HEK293 (cell line): Measurements from ENCODE around the gene SNCB.

Experiments
- CTCF ChIA-PET: fragments of 350-600 bp; formaldehyde crosslinking; extraction: SDS; loops from one replicate; lab custom pipeline; 2021; ENCODE audit warnings: antibody characterized with exemption; lab: Yijun Ruan, JAX
- POLR2A ChIA-PET: fragments of 300-600 bp; formaldehyde crosslinking; extraction: SDS; loops from one replicate; lab custom pipeline; 2020; ENCODE audit warnings: antibody characterized with exemption, inconsistent platforms; lab: Yijun Ruan, JAX
- H3K27ac ChIP-seq: fragments of 200-500 bp; sonication (Bioruptor generic); 2 replicates; pipeline ENCODE4 v1.5.1; 2014; ENCODE audit warnings: low read depth, low read length, control low read depth, inconsistent platforms; ENCODE audit errors: extremely low read depth
- H3K36me3 ChIP-seq, 2 experiments: fragments of 200-500 bp in 1 of 2; sonication (Bioruptor generic) in 1 of 2; 1 replicate in 1 of 2; 2 replicates in 1 of 2; pipeline ENCODE4 v1.5.1; 2014 to 2017; ENCODE audit warnings: inconsistent platforms in 2 of 2, low read length in 2 of 2; ENCODE audit not compliant: control insufficient read depth in 2 of 2, insufficient read depth in 1 of 2
- H3K4me1 ChIP-seq: fragments of 200-500 bp; sonication (Bioruptor generic); 2 replicates; pipeline ENCODE4 v1.5.1; 2014; ENCODE audit warnings: mild to moderate bottlenecking, low read length, inconsistent platforms; ENCODE audit not compliant: control insufficient read depth, insufficient read depth
- H3K4me3 ChIP-seq: 2 replicates; pipeline ENCODE4 v1.5.1; 2011; ENCODE audit warnings: low read depth, mild to moderate bottlenecking, control low read depth, low read length, moderate library complexity
- H3K9me3 ChIP-seq: fragments of 200-500 bp; sonication (Bioruptor generic); 2 replicates; pipeline ENCODE4 v1.5.1; 2014; ENCODE audit warnings: low read depth, low read length, inconsistent platforms; ENCODE audit not compliant: control insufficient read depth, insufficient read depth
- FEZF1 ChIP-seq: fragments of 450-650 bp; formaldehyde crosslinking; IDR thresholded peaks from 2 replicates; pipeline ENCODE4 v1.5.1; 2016; ENCODE audit warnings: missing biosample characterization, missing genetic modification characterization
- GLIS1 ChIP-seq: fragments of 450-650 bp; formaldehyde crosslinking; IDR thresholded peaks from 2 replicates; pipeline ENCODE4 v1.5.1; 2016; ENCODE audit warnings: missing biosample characterization, missing genetic modification characterization
- OVOL3 ChIP-seq: fragments of 450-650 bp; formaldehyde crosslinking; IDR thresholded peaks from 2 replicates; pipeline ENCODE4 v1.5.1; 2016; ENCODE audit warnings: missing biosample characterization, missing genetic modification characterization
- SP3 ChIP-seq: fragments of 450-650 bp; formaldehyde crosslinking; IDR thresholded peaks from 2 replicates; pipeline ENCODE4 v1.5.1; 2016; ENCODE audit warnings: missing biosample characterization, missing genetic modification characterization
- SP7 ChIP-seq: fragments of 450-650 bp; formaldehyde crosslinking; IDR thresholded peaks from 2 replicates; pipeline ENCODE4 v1.5.1; 2016; ENCODE audit warnings: missing biosample characterization, missing genetic modification characterization
- ZBTB21 ChIP-seq: fragments of 450-650 bp; formaldehyde crosslinking; IDR thresholded peaks from 2 replicates; pipeline ENCODE4 v1.5.1; 2017; ENCODE audit warnings: missing biosample characterization, missing genetic modification characterization
- ZBTB7A ChIP-seq: fragments of 450-650 bp; formaldehyde crosslinking; IDR thresholded peaks from 2 replicates; pipeline ENCODE4 v1.5.1; 2016; ENCODE audit warnings: low read depth, missing biosample characterization, missing genetic modification characterization
- ZFP41 ChIP-seq: fragments of 450-650 bp; formaldehyde crosslinking; IDR thresholded peaks from 2 replicates; pipeline ENCODE4 v1.5.1; 2016; ENCODE audit warnings: missing biosample characterization, missing genetic modification characterization, borderline replicate concordance
- ZNF121 ChIP-seq: fragments of 450-650 bp; formaldehyde crosslinking; IDR thresholded peaks from 2 replicates; pipeline ENCODE4 v1.5.1; 2016; ENCODE audit warnings: missing biosample characterization, missing genetic modification characterization
- ZNF155 ChIP-seq: fragments of 450-650 bp; formaldehyde crosslinking; IDR thresholded peaks from 2 replicates; pipeline ENCODE4 v1.5.1; 2016; ENCODE audit warnings: missing biosample characterization, missing genetic modification characterization
- ZNF184 ChIP-seq: fragments of 450-650 bp; IDR thresholded peaks from 2 replicates; pipeline ENCODE4 v1.5.1; 2018; ENCODE audit warnings: missing biosample characterization, mild to moderate bottlenecking, missing genetic modification characterization
- ZNF366 ChIP-seq: fragments of 450-650 bp; formaldehyde crosslinking; conservative IDR thresholded peaks from 2 replicates; pipeline ENCODE4 v1.5.1; 2016; ENCODE audit warnings: missing biosample characterization, missing genetic modification characterization
- ZNF518A ChIP-seq: fragments of 450-650 bp; formaldehyde crosslinking; conservative IDR thresholded peaks from 2 replicates; pipeline ENCODE4 v1.5.1; 2016; ENCODE audit warnings: low read depth, missing biosample characterization, missing genetic modification characterization
- ZNF560 ChIP-seq: fragments of 450-650 bp; formaldehyde crosslinking; IDR thresholded peaks from 2 replicates; pipeline ENCODE4 v1.5.1; 2017; ENCODE audit warnings: missing biosample characterization, missing genetic modification characterization, borderline replicate concordance
- ZNF624 ChIP-seq: fragments of 450-650 bp; formaldehyde crosslinking; IDR thresholded peaks from 2 replicates; pipeline ENCODE4 v1.5.1; 2017; ENCODE audit warnings: missing biosample characterization, missing genetic modification characterization
- ZNF791 ChIP-seq: fragments of 450-650 bp; formaldehyde crosslinking; IDR thresholded peaks from 2 replicates; pipeline ENCODE4 v1.5.1; 2016; ENCODE audit warnings: missing biosample characterization, missing genetic modification characterization
- TF ChIP-seq, protein P1 (sequence below): fragments of 450-650 bp; formaldehyde crosslinking; IDR thresholded peaks from 2 replicates; pipeline ENCODE4 v1.5.1; 2016; ENCODE audit warnings: missing biosample characterization, missing genetic modification characterization, borderline replicate concordance
- TF ChIP-seq, protein P2 (sequence below): fragments of 450-650 bp; formaldehyde crosslinking; IDR thresholded peaks from 2 replicates; pipeline ENCODE4 v1.5.1; 2016; ENCODE audit warnings: missing biosample characterization, missing genetic modification characterization
- TF ChIP-seq, protein P3 (sequence below): fragments of 450-650 bp; formaldehyde crosslinking; IDR thresholded peaks from 2 replicates; pipeline ENCODE4 v1.5.1; 2016; ENCODE audit warnings: missing biosample characterization, missing genetic modification characterization
- TF ChIP-seq, protein P4 (sequence below): fragments of 450-650 bp; formaldehyde crosslinking; IDR thresholded peaks from 2 replicates; pipeline ENCODE4; 2016; ENCODE audit warnings: missing biosample characterization, missing genetic modification characterization

Gene SNCB

GRCh38 chr5:176624142-176624541 lies 6.2 kb downstream of the SNCB start (continued):
- TF ChIP-seq OVOL3 (tag by site-specific recombination) (no peak), ZNF791 (no peak), ZFP41 (tag by site-specific recombination) (no peak), ZNF184 (tag by site-specific recombination) (no peak), ZNF366 (tag by site-specific recombination) (no peak), ZNF560 (tag by site-specific recombination) (no peak), ZNF624 (tag by site-specific recombination) (no peak), ZBTB21 (tag by site-specific recombination) (no peak), ZBTB7A (tag by site-specific recombination) (no peak)
- TF ChIP-seq, protein P1, sequence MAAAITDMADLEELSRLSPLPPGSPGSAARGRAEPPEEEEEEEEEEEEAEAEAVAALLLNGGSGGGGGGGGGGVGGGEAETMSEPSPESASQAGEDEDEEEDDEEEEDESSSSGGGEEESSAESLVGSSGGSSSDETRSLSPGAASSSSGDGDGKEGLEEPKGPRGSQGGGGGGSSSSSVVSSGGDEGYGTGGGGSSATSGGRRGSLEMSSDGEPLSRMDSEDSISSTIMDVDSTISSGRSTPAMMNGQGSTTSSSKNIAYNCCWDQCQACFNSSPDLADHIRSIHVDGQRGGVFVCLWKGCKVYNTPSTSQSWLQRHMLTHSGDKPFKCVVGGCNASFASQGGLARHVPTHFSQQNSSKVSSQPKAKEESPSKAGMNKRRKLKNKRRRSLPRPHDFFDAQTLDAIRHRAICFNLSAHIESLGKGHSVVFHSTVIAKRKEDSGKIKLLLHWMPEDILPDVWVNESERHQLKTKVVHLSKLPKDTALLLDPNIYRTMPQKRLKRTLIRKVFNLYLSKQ, result no peak

DNA sequence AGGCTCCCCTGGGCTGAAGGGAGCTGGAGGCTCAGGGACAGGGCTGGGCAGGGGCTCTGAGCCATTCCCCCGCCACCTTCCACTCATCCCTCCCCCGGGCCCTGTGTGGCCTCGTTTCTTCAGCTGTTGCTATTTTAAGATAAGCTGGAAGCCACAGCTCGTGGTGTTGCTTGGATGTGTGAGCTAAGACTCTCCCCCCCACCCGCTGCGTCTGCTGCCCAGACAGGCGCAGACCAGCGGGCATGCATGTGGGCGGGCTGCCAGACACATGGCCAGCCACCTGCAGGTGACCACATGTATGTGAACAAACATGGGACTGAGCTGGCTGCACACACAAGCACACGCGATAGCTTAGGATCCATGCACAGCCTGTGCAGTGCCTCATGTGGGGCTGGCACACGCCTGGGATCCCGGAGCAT lies 8.7 kb downstream of the SNCB start:
- no peaks in the 10 kb centered on the region for H3K4me1 ChIP-seq
- H3K27ac ChIP-seq, result no peak overlapping the region
- no peaks in the 10 kb centered on the region for H3K9me3 ChIP-seq
- no peak overlapping the region for H3K4me3 ChIP-seq
- ChIA-PET POLR2A (interaction anchor here (1.7 kb wide), 1 partner anchor 9 kb away, joined by 8 read pairs; the partner anchor contains the start of genes EIF4E1B and SNCB), CTCF (interaction anchor here (0.6 to 2.2 kb wide), 4 partner anchors 9 to 177 kb away, joined by 3 to 10 read pairs (median 4); no protein-coding TSS in a partner anchor)
- TF ChIP-seq SP7 (tag by site-specific recombination), result no peak
- TF ChIP-seq GLIS1 (tag by site-specific recombination), result 0 out of 2 replicates have a peak, but pooled peaks have one; percentile 16
- H3K36me3 ChIP-seq, result no peaks in the 10 kb centered on the region

DNA sequence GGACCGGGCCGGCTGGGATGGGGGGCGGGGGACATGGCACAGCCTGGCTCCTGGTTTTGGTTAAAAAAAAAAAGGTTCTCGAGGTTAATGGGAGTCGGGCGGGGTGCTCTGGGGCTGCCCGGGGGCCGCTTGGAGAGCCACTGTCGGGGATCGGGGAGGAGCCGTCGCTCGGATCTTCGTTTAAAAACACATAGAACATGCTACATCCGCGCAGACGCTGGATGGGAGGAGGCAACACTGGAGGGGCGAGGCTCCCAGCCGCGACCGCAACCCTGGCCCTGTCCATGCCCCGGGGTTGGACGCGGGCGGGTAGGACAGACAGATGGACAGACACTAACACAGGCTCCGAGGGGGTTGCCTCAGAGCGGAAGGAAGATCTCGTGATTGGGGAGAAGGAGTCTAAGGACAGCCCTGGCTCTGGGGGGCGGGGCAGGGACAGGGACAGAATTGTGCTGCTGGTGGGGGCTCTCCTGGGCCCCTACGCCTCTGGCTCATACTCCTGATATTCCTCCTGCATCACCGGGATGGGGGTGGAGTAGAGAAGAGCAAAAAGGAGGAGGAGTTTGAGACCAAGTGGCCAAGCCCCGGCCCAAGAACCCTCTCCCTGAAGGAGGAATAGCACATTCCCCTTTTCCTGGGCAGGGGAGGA lies 9.9 kb downstream of the SNCB start:
- Histone ChIP-seq H3K36me3 (no peaks in the 10 kb centered on the region), H3K27ac (no peak overlapping the region), H3K4me1 (no peaks in the 10 kb centered on the region), H3K4me3 (no peak overlapping the region), H3K9me3 (no peaks in the 10 kb centered on the region)
- CTCF ChIA-PET, result interaction anchor here (0.7 to 2.2 kb wide), 2 partner anchors 40 to 66 kb away, joined by 4 to 10 read pairs; no protein-coding TSS in a partner anchor
- POLR2A ChIA-PET, result interaction anchor here (1.7 kb wide), 1 partner anchor 10 kb away, joined by 8 read pairs; the partner anchor contains the start of genes EIF4E1B and SNCB
- no peak for TF ChIP-seq ZNF518A (tag by site-specific recombination)
- no peak for TF ChIP-seq ZNF155
- no peak for TF ChIP-seq ZNF121 (tag by site-specific recombination)
- TF ChIP-seq, protein P2, sequence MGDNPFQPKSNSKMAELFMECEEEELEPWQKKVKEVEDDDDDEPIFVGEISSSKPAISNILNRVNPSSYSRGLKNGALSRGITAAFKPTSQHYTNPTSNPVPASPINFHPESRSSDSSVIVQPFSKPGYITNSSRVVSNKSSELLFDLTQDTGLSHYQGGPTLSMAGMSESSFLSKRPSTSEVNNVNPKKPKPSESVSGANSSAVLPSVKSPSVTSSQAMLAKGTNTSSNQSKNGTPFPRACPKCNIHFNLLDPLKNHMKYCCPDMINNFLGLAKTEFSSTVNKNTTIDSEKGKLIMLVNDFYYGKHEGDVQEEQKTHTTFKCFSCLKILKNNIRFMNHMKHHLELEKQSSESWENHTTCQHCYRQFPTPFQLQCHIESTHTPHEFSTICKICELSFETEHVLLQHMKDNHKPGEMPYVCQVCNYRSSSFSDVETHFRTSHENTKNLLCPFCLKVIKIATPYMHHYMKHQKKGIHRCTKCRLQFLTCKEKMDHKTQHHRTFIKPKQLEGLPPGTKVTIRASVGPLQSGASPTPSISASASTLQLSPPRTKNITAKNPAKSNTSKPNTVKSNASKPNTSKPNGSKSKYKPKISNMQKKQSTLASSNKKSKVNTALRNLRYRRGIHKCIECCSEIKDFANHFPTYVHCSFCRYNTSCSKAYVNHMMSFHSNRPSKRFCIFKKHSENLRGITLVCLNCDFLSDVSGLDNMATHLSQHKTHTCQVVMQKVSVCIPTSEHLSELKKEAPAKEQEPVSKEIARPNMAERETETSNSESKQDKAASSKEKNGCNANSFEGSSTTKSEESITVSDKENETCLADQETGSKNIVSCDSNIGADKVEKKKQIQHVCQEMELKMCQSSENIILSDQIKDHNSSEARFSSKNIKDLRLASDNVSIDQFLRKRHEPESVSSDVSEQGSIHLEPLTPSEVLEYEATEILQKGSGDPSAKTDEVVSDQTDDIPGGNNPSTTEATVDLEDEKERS (tag by site-specific recombination), result no peak
- TF ChIP-seq SP3 (tag by site-specific recombination), result peak; percentile 35
- TF ChIP-seq, protein P3, sequence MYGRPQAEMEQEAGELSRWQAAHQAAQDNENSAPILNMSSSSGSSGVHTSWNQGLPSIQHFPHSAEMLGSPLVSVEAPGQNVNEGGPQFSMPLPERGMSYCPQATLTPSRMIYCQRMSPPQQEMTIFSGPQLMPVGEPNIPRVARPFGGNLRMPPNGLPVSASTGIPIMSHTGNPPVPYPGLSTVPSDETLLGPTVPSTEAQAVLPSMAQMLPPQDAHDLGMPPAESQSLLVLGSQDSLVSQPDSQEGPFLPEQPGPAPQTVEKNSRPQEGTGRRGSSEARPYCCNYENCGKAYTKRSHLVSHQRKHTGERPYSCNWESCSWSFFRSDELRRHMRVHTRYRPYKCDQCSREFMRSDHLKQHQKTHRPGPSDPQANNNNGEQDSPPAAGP (tag by site-specific recombination), result no peak
- TF ChIP-seq GLIS1 (tag by site-specific recombination), result no peak
- no peak for TF ChIP-seq FEZF1 (tag by site-specific recombination)
- TF ChIP-seq, protein P4, sequence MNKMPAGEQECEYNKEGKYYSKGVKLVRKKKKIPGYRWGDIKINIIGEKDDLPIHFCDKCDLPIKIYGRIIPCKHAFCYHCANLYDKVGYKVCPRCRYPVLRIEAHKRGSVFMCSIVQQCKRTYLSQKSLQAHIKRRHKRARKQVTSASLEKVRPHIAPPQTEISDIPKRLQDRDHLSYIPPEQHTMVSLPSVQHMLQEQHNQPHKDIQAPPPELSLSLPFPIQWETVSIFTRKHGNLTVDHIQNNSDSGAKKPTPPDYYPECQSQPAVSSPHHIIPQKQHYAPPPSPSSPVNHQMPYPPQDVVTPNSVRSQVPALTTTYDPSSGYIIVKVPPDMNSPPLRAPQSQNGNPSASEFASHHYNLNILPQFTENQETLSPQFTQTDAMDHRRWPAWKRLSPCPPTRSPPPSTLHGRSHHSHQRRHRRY (tag by site-specific recombination), result no peak
